HG03095 (cell line): Measurements from ENCODE around the gene RNASE1.
"Not testable (repeated sequence)": the region's sequence is repeated elsewhere in the genome, so short reads cannot be mapped to it uniquely, and the experiment has no call there.

Experiments
- ATAC-seq: cut with Tn5 transposase; IDR thresholded peaks from one replicate; pipeline ENCODE4 v1.9.1; 2021; ENCODE audit warnings: moderate library complexity; ENCODE audit not compliant: unreplicated experiment

Gene RNASE1

DNA sequence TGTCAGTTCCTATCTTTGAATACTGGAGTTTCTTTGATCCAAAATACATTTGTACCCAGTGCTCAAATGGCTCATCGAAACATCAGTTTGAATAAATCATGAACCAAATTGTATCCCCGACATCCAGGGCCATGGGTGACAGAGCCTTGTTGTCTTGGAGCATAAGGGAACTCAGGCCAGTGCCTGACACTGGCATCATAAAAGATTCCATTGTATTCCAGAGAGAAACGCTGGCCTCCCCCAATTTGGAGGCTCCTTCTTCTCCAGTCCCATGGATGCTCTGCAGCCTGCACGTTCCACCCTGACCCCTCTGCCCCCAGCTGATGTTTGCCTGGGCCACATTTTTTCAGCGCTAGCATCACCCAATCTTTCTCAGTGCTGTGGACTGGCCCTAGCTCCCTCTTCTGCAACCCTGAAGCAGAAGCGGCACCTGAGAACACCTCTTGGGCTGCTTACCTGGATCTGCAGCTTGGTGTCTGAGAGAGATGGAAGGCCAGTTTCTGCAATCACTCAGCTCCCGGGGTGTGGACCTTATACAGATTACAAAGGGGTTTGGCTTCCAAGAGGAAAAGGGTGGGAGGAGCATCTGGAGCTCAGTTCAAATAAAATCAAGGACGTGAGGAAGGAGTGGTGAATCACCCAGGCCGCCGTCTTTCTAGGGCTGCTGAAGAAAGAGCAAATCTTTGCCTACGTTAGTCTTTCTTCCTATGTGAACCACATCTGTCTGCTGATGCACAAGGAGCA lies at the start of gene RNASE1:
TSS of gene RNASE1 (minus strand) at position 504 of the 744 bp plus-strand sequence. CDS start 776 bp downstream, outside the sequence.
- ATAC-seq, result no peak

DNA sequence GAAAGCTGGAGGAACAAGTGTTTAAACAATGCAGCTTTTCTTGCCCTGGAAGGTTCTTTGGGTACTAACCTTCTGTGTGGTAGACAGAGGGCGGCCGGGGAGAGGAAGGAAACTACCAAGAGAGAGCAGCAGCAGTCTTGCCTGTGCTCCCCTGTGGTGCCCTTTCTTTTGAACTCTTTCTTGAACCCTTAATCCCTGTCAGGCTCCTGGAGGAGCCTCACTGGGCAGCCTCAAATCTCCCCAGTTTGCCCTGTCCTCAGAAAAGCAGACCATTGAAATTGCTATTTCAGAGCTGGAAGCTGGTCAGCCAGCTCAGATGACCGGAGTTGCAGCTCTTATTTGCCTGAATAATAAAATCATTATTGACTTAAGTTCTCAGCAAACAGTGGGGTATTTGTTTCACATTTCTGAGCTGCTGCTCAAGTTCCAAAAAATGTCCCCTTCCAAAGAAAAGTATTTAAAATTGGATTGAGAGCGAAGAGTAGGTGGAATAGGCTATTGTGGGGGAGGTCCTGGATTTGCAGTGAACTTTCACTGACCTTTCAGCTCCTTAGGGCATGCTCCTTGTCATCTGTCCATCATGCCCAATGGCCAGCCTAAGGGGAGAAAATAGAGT lies 46.4 kb upstream of the RNASE1 start:
- ATAC-seq, result no peak

DNA sequence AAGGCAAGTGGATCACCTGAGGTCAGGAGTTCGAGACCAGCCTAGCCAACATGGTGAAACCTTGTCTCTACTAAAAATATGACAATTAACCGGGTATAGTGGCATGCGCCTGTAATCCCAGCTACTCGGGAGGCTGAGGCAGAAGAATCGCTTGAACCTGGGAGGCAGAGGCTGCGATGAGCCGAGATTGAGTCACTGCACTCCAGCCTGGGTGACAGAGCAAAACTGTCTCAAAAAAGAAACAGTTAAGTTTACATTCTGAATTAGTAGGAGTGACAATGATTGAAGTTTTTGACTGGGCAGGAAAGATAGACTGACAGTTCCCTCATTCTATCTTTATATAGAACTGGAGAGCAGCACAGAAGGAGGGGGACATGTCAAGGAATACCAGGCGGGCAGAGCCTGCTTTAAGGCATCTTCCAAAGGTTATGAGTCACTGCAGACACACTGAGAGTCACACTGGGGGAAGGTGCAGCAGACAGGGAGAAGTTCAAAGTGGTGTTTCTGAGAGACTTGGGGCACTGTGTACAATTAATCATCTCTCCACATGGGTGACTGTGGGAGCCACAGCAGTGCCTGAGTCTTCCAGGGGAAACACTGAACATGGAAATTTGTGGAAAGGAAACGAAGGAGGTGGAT lies 45.8 kb upstream of the RNASE1 start:
- ATAC-seq, result no peak

DNA sequence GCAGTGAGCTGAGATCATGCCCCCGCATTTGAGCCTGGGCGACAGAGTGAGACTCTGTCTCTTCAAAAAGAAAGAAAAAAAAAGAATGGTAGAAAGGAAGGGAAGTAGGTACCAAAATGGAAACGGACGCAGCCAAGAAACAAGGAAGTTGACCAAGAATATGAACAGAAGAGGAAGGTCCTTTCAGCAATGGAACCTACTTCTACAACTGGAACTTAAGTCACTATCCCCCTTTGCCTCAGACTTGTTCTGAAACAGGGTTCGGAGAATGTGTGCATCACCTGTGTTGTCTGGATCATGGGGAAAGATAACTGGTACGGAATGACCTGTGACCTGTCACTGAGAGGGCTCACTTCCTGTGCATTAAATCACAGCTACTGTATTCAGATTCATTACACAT lies 43.9 kb upstream of the RNASE1 start:
- ATAC-seq, result no peak

DNA sequence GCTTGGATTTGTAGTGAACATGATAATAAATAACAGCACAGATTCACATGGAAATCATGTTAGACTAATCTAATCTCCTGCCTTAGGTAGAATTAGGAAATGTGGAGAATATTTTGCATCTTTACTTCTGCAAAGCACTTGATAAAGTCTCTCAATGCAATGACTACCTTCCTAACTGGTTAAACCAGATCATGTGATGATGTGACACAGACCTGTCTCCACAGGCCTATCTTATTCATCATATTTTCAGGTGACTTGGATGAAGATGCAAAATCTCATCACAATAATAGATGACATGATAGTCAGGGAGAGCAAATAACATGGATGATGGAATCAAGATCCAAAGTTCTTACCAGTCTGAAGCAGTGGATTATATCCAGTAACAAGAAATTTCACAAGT lies 38.5 kb upstream of the RNASE1 start:
- no peak for ATAC-seq

DNA sequence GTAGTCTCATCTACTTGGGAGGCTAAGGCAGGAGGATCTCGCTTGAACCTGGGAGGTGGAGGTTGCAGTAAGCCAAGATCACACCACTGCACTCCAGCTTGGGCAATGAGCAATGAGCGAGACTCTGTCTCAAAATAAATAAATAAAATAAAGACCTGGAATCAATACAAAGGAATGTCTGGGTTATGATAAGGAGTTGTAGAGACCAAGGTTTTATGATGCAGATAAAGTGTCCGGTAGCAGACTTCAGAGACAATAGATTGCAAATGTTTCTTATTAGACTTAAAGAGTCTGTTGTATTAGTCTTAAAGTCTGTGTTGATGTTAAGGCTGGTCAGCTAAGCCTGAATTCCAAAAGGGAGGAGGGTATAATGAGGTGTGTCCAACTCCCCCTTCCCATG lies 35.2 kb upstream of the RNASE1 start:
- no peak for ATAC-seq

DNA sequence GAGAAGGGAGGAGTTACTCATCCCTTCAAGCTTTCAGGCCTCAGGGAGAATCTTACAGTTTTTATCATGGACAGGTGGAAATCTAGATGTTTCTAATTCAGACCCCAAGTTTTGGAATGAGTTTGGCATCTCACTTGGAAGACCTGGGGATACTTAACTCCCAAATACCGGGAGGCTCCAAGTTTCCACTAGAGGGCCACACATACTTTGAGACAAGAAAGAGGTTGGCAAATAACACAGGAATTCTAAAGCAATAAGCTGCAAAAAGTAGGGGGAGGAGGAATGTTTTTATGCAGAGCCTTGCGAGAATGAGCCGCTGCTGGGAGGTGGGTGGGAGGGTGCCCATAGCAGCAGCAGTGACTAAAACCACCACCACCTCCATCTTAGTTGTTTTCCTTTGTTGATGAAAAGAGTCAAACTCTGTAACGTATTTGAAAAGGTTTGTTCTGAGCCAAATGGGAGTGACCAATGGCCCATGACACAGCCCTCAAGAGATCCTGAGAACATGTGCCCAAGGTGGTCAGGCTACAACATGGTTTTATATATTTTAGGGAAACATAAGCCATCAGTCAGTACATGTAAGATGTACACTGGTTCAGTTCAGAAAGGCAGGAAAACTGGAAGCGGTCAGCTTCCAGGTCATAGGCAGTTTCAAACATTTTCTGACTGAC lies 34.2 kb upstream of the RNASE1 start:
- no peak for ATAC-seq

DNA sequence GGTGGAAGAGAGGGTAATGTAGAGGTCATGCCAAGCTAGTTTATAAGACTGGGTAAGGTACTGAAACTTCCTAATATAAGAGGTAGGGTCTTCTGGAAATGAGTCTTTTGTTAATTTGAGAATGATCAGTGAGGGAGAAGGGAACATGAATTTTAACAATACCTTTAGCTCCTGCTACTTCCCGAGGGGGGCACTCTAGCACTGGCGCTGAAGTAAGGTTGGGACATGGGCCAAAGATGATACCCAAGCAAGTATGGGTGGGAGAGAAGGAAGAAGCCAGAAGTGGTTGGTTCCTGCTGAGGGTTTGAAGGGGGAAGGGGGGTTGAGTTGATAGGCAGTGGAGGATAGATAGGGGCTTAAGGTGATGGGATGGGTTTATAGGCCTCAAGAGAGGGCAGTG lies 32.3 kb upstream of the RNASE1 start:
- ATAC-seq, result no peak

DNA sequence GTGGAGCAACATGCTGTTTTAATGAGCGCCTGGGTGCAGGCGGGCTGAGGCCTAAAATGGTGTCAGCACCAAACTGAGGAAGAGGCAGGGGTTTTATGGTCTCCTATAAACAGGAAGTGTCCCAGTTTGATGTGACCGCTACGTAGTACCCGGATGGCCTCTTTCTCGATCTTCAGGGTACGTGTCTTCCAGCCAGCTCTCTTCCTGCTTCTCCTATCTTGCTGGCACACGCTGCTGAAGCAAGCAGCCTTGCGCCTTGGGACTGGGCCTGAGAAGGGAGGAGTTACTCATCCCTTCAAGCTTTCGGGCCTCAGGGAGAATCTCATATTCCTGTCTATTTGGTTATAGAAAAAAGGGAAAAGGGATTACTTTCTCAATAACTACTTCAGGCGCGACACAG lies 28.2 kb upstream of the RNASE1 start:
- ATAC-seq, result no peak

DNA sequence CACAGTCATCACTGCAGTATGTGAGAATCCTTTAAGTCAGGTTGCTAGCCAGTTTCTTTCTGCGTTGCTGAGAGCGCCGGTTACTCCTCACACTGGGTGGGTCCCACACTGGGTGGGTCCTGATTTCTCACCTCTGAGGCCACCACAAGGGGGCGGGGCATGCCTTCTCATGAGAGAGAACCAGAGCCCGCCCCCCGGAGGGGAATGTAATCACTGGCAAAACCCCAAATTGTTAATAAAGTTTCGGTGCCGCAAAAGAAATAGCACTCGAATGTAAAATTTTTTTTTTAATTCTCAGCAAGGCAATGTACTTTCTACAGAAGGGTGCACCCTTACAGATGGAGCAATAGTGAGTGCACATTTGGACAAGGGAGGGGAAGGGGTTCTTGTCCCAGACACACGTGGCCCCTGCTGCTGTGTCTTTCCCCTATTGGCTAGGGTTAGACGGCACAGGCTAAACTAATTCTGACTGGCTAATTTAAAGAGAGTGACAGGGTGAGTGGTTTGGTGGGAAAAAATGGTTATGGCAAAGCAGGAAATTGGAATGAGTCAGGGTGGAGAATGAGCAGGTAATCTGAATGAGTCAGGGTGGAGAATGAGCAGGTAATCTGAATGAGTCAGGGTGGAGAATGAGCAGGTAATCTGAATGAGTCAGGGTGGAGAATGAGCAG lies 25.5 kb upstream of the RNASE1 start:
- not testable (repeated sequence) for ATAC-seq

DNA sequence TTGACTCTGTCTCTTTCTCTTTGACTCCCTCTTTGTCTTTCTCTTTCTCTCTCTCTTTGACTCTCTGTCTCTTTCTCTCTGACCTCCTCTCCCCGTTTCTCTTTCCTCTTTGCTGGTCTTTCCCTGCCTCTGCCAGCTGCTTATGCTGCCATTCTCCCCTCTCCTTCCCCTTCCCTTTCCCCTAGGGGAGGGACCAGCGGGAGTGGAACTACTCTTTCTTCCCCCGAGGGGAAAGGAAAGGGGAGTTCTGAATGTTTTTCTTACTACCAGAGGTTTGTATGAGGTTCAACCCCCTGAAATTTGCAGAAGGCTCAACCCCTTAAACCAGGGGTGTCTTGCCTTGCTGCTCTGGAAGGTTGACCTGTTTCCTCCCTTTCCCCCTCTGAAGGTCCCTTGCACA lies 24.7 kb upstream of the RNASE1 start:
- no peak for ATAC-seq

DNA sequence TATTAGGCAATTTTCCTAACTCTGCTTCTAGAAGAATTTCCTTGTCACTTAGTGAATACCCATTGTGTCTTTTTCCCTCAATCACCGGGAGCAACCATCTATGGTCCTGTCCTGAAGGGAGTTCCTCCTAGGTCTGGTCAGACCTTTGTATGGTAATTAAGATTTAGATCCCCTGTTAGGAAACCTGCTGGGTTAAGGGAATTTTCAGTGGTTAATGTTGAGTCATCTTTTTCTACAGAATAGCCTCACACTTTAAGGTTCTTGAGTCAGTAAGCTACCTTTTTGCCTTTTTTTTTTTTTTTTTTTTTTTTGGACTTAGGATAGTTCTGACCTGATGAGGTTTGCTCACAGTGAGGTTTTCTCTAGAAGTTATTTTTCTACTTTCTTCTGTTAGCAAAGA lies 24.0 kb upstream of the RNASE1 start:
- not testable (repeated sequence) for ATAC-seq

DNA sequence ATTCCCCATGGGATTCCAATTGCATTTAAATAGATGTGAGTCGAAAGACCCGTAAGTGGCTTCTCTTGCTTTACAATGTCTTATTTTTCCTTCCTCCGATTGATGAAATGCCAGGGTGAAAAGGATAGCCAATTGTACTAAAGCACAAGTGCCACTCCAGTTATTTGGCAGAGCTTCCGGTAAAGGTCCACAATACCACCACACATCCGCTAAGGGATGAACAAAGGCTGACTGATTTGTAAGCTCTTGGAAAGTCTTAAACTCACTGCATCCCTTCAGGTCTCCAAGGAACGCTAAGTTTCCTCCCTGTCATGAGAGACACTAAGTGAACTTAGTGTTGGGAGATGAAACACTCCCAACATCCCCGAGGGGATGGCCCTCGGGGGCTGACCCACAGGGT lies 21.2 kb upstream of the RNASE1 start:
- no peak for ATAC-seq

DNA sequence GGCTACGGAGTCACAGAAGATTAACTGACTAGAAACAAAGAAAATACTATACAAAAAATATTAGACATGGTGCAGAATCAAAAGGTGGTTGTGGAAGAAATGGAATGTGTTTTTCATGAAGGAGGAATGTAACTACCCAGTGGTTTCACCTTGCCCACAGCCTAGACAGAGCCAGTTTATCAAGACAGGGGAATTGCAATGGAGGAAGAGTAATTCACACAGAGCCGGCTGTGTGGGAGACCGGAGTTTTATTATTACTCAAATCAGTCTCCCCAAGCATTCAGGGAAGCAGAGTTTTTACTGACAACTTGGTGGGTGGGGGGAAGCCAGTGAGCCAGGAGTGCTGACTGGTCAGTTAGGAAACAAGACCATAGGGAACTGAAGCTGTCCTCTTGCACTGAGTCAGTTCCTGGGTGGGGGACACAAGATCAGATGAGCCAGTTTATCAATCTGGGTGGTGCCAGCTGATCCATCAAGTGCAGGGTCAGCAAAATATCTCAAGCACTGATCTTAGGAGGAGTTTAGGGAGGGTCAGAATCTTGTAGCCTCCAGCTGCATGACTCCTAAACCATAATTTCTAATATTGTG lies 19.0 kb upstream of the RNASE1 start:
- ATAC-seq, result not testable (repeated sequence)

DNA sequence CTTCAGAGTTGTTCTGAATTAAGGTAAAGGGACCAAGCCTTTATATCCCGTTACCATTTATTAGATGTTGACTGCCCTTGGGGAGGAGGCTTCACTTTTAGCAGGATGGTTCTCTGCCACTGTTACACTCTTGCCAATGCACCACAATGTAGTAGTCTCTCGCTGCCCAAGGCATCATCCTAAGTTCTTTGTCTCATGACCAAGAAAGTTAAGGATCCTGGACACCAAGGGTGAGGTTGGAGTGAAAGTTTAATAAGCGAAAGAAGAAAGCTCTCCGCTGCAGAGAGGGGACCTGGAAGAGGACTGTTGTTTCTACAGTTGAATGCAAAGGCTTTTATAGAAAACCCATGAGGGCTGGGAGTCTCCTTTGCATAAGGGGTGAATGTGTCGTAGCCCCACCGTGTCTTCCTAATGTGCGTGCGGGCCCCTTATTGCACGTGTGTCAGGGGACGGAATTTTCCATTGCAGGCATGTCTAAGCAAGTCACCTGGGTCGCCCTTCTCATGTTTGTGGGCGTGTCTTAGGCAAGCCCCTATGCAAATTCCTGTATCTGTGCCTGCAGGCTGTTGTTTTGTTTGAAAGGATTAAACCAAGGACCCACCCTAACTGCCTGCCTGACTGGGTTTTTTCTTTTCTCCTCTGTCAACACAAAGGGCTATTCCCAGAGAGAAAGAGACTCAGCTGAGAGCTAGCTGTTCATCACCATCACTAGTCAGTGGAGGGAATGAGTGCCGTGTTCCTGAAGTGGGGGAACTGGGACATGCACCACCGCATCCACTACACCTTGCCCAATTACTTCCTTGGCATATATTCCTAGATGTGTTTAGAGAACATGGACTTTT lies 17.6 kb upstream of the RNASE1 start:
- ATAC-seq, result no peak

DNA sequence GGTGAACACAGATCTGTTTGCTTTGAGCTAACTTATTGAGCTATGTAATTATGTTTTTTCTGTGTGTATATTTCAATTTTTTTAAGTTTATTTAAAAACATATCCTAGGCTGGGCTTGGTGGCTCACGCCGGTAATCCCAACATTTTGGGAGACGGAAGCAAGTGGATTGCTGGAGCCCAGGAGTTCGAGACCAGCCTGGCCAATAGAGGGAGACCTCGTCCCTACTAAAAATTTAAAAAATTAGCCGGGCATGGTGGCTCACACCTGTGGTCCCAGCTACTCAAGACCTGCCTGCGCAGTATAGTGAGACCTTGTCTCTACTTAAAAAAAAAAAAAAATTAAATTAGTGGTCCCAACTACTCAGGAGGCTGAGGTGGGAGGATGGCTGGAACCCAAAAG lies 16.2 kb upstream of the RNASE1 start:
- ATAC-seq, result no peak

DNA sequence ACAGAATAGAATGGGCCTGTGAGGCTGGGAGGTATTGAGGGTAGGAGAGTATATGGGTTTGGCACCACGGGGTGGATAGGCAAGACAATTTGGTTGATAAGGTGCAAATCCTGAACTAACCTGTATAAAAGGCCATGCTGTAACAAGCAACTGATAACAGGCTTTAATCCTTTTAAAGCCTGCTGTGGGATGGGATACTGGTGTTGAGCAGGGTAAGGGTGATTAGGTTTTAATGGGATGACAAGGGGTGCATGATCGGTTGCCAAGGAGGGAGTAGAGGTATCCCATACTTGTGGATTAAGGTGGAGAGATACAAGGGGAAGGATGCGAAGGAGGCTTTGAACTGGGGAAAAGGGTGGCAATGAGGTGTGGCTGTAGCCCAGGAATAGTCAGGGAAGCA lies 13.3 kb upstream of the RNASE1 start:
- ATAC-seq, result not testable (repeated sequence)

DNA sequence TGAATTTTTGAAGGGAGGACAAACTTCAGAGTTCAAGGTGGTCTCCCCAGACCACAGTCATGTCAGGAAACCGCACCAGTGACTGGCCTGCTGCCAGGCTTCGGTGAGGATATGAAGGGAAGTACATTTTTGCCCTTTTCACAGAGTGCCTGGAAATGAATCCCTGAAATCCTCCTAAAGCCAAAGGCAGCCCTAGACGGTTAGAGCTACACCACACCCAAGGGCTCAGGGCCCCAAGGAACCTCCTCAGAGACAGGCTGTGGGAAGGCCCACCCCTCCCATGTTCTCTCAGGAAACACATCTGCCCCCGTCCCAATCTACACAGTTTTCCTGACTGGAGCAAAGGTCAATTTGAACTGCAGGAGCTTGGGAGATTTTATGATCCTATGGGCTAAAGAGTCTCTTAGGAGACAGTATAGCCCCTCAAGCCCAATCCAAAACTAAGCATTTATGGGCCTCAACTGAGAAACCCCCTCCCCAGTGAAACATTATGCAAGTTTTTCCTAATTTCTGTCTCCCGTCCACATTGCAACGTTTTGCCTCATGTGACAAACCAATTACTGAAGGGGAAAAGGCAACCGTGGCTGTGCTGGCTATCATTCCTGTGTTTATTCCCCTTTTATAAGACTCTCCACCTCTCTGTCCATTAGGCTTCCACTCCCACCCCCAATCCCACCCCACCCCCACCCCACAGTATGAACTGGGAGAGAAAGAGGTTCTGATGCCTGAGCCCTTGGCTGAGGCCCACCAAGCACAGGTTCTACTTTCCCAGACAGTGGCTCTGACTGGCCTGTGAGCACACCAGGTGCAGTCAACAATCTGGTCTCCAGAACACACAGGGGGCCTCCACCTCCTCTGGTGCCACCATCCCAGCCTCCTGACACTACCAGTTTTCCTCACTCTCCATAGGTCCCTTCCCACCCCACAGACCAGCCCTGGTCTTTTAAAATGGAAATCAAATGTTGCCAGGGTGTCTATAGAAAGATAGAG lies 9.6 kb upstream of the RNASE1 start:
- ATAC-seq, result no peak

DNA sequence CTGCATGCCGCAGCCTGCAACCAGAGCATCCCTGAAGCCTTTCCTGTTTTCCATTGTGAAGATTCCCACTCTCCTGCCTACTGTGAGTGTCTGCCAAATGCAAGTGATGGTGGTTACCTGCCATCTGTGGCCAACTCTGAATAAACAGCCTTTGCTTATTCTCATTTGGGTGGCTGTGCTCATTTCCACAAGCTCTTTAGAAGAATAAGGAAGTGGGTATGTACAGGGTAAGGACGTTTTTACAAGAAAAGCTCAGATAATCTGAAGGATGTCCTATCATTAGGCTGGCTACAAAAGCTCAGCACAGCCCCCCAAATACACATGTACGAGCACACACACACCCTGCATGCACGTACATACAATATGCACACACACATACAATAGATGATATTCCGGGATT lies 7.3 kb upstream of the RNASE1 start:
- ATAC-seq, result no peak
